Esophagus muscularis mucosa (tissue), 4 donors: ENCODE data around the gene ENDOD1.

ENCODE experiments used
- CTCF ChIP-seq, 3 experiments: fragments of 200-600 bp in 2 of 3; fragments of 450-650 bp in 1 of 3; sonication (generic) in 2 of 3; IDR thresholded peaks; one replicate each; pipeline ENCODE4 v1.5.1; 2017 to 2019; ENCODE audit warnings: antibody characterized with exemption in 3 of 3, mild to moderate bottlenecking in 2 of 3, moderate library complexity in 1 of 3
- EP300 ChIP-seq: sonication (generic); formaldehyde crosslinking; IDR thresholded peaks from one replicate; pipeline ENCODE4 v1.6.1; 2017; ENCODE audit warnings: antibody characterized with exemption
- POLR2A ChIP-seq: fragments of 450-650 bp; IDR thresholded peaks from one replicate; pipeline ENCODE4 v1.6.1; 2017; ENCODE audit warnings: antibody characterized with exemption, moderate library complexity, mild to moderate bottlenecking, low read depth
- POLR2AphosphoS5 ChIP-seq, 2 donors: sonication (generic); formaldehyde crosslinking; IDR thresholded peaks; one replicate each; pipeline ENCODE4 v1.6.1; 2017; ENCODE audit warnings: antibody characterized with exemption in 2 of 2

DNA sequence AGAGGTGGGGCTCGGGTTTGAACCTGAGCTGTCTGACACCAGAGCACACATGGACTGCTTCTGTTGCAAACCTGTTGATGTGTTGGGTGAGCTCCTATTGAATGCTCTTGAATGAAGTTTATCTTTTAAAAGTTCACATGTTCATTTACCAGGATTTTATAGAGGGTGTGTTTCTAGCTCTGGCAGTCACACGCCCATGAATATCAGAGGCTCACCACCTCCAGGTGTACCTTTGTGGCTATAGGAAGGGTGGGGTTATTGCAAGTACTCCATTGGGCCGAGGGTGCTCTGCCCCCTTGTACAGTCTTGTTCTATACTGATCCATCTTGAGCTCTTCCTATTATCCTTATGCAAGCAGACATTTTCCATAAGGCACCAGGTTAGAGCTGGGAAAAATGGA lies 9.2 kb downstream of the ENDOD1 start:
- TF ChIP-seq CTCF (IDR thresholded peaks at IDR 0.05) (no peak), POLR2A (no peak), POLR2AphosphoS5 (IDR thresholded peaks at IDR 0.05) (no peak), EP300 (no peak)
